ENCODE results near the gene GLO1.
A peak's percentile ranks its signal among the peaks of the same experiment; 100 is the strongest.

GLO1 gene

DNA sequence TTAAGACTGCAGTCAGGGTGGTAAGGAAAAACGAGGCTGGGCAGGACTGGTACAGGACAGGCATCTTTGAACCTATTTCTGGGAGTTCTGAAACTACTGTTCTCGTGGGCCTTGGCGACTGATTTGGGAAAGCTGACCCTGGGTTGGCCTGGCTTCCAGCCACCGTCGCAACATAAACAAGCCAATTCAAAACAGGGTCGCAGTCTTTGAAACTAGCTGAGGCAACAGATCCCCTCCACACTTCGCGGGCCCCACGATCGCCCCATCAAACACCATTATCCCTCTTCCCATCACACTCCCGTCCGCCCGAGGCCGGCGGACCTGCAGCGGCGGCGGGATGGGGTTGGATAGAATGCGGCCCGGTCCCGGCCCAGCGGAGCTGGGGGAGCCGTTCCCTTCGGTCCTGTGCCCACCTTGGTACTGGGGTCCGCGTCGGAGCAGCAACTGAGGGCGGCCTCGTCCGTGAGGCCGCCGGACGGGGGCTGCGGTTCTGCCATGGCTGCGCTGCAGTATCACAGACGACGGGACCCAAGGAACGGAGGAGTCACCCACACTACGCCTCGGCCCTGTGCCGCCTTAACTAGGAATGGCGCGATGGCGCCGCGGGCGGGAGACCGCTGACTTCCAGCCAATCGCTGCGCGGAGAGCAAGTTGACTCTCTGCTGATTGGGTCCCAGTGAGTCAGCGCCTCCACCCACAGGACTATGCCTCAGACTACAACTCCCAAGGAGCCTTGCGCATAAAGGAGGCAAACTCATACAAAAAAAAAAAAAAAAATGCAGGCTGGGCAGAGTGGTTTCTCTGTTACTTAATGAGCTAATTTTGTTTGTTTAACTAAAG is at the start of gene GLO1:
TSS of gene GLO1 (minus strand) at position 588 of the 840 bp plus-strand sequence. CDS start at position 497, 91 bp downstream.
- DNase-seq, result peak; percentile 98 to 99 (median 98)

DNA sequence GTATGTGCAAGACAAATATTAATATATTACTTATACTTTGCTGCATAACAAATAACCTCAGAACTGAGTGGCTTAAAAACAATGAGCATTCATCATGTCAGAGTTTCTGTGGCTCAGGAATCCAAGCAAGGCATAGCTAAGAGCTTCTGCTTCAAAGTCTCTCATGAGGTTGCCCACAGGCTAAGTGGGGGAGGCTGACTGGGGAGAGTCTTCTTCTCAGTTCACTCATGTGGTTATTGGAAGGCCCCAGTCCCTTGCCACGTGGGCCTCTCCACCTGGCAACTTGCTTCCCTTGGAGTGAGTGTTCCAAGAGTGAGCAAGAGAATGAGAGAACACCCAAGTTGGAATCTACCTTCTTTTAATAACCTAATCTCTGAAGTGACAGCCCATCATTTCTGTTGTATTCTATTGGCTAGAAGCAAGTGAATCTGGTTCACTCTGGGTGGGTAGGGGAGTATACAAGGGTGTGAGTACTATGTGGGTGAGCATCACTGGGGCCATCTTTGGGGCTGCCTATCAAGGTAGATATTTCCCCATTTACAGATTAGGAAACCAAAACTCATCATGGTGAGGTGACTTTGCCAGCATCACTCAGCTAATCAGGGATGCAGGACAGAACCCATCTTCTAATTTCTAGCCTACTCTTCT is 48.1 kb upstream of the GLO1 start:
- no peak for DNase-seq

DNA sequence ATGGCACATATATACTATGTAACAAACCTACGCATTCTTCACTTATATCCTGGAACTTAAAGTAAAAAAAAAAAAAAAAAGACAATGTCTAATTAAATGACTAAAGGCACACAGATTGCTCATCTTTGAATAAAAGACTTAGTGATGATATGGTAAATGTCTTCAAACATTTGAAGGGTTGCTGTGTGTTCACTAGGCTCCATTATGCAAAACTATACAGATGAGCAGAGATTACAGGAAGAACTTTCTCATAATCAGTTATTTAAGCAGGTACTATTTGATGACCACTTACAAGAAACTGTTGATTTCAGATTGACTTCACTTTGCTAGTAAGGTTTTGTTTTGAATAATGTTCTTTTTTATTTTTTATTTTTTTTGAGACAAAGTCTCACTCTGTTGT is 46.5 kb upstream of the GLO1 start:
- no peak for DNase-seq

DNA sequence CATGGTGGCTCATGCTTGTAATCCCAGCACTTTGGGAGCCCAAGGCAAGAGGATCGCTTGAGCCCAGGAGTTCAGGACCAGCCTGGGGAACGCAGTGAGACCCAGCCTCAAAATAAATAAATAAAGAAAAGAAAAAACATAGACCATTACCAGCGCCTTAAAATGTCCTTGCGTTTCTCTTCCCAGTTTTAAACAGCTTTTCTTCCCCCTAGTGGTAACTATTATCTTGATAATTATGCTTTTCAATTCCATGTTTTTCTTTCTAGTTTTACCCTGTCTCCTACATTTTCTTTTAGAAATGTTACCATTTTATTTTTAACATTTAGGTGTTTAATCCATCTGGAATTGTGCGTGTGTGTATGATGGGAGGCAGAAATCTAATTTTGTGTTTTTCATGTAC is 36.6 kb upstream of the GLO1 start:
- peak in 1 of 3 donors; percentile 15 for DNase-seq

DNA sequence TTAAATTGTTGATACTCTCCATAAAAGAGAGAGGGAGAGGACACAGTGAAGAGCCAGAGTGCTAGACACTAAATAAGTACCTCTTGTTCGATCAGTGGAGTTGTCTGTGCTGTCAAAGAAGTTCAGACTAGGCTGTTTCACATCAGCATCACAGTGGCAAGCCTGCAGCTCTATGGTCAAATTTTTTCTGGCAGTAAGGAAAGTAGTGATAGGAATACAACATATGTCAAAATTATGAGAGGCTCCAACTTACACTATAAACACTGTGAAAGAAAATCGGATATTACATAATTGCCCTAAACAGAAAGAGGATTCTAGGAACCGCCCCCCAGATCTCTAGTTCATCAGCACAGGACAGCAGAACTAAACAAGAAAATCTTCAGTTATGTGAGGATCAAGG is 35.3 kb upstream of the GLO1 start:
- DNase-seq, result no peak

DNA sequence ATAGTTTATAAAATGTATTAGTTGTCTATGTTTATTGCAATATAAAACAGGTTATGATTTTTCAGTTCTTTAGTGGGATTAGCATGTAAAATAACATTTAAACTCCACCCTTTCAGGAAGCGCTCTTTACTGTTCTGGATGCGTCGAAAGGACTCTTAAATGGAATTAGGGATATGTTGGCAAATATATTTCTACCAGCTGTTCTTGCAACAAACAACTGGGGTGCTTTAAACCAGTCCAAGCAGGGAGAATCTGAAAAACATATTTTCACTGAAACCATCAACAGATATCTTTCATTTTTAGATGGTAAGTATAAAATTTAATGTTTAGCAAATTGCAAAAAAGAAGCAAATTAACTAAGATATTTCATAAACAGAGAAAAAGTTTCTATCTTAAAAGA is 34.0 kb upstream of the GLO1 start:
- DNase-seq, result no peak

DNA sequence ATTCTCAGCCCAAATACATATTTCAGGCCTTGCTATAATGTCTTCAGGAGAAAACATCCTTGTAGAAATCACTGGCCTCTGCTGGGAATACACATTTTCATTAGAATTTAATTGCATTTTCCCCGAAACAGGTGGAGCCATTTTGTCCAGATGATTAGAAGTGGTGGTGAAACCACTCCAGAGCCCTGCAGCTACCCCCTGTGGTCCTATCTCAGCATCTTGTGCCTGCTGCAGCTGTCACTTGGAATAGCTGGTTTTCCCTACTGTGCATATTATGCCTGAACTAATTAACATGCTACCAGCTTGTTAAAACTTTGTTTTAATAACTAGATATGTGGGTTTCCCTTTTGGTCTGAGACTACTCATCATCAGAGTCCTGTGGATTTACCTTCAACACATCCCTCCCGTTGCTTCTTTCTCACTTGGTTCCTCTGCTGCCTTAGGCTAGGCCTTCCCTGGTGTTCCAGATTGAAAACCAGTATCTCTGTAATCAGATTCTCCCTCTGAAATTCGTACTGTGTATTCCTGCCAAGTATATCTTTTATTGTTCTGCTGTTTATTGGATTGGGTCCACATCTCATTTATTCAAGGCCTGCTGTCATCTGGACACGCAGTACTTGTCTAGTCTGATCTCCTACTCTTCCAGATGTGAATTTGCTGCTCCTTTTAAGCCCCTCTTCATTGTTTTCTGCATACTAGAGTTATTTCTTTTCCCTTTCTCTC is 27.4 kb upstream of the GLO1 start:
- no peak for DNase-seq

DNA sequence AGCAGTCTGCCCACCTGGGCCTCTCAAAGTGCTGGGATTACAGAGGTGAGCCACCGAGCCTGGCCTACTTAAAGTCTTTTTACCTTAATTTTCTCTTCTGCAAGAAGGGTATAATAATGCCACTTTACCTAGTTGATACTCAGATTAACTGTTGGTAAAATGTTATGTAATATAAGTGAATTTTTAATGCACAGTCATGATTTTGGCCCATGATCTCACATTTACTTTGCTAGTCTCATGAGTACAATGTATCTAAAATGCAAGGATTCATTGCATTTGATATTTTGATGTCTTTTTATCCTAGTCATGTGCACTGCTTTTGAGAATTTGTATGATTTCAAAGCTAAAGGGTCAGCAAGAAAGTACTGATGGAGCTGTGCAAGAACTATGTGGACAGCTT is 25.3 kb upstream of the GLO1 start:
- DNase-seq, result no peak

DNA sequence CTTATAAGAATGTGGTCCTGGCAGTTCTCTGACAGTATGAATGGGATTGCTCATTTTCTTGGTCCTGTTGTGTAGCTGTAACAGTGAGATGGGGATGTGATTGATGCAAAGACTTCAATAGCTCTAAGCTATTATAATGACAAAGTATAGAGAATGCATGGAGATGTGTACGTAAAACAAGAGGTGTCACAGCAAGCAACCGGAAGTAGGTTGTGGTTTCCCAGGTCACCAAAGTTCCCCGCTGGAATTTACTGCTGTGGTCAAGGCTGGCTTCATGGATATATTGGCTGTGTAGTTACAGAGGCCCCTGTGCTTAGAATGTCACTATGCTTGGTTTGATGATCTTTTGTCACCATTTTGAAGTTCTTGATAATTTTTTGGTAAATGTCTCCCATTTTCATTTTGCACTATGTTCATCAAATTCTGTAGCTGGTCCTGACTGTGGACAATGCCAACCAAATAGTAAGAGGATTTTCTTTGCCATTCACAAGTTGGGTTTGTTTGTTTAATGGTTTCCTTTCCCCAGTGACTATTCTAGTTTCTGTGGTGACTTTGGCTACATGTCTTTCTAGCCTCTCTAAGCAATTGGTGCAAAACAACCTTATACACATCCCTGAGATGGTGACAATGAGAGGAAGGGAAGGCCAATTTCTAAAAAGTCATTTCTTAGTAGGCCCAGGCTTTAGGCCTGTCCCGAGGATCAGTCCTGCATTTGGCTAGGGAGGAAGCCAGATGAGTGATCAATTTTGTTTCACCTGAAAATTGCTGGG is 22.7 kb upstream of the GLO1 start:
- DNase-seq, result no peak

DNA sequence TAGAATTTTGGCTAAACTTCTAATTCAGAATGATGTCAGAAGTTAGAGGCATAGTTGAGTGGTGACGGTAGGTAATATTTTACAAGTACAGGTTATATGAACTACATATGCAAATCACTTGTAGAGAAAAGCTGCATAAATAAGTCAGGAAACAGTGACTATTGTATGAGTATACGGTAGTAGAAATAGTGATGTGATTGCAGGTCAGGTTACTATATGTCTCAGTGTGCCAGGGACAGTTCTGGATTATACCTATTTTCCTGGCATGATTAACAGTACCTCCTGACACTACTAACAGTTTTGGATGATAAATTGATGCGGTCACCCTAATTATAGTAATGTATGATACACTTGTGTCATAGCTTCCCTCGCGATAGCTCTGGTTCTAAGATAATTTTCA is 21.4 kb upstream of the GLO1 start:
- DNase-seq, result no peak

DNA sequence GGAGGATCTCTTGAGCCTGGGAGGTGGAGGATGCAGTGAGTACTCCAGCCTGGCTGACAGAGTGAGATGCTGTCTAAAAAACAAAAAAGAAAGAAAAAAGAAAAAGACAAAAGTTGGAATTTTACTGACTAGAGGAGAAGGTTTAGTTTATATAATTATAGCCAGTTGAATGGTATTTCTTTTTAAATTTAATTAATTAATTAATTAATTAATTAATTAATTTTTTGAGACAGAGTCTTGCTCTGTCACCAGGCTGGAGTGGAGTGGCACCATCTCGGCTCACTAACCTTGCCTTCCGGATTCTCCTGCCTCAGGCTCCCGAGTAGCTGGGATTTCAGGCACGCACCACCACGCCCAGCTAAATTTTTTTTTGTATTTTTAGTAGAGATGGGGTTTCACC is 20.8 kb upstream of the GLO1 start:
- no peak for DNase-seq

DNA sequence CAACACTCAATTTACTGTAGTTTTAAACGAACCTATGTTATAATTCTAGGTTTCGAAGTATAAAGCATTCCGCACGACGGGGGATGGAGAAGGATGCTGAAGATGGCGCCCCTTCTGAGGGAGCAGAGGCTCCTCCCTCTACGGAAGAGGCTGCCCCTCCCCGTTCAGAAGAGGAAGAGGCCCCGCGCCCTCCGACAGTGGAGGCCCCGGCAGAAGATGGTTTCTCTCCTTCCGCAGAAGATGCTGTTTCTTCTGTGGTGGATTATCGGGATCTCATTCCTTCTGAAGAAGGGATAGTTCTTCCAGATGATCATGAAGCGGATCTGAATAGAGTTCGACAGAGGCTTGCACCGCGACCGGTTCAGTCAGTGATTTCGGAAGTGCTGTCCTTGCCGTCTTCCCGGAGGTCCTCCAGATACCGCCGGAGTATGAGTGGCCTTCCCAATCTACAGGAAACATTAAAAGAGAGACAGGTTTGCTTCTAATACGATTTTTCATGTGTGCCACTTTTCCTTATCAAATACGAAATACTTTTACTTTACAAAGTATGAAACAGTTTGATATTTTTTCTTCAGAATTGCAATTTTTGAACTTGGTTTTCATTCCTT is 19.9 kb upstream of the GLO1 start:
- no peak for DNase-seq

DNA sequence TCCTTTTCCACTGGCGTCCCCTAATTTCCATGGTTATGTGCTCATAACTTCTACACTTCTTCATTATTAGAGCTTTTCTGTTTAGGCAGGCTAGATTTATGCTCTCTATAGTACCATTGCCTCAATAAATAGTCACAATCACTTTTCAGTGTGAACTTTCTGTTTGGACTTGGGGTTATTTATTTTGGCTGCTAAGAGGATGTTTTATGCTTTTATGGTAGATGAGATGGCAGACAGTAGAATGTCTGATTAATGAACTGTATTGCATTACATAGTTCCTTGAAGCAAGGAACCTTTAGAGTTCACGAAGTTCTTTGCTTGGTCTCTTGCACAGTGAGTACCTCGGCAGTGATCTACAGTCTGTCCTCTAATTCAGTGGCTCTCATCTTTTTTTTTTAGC is 19.1 kb upstream of the GLO1 start:
- no peak for DNase-seq

DNA sequence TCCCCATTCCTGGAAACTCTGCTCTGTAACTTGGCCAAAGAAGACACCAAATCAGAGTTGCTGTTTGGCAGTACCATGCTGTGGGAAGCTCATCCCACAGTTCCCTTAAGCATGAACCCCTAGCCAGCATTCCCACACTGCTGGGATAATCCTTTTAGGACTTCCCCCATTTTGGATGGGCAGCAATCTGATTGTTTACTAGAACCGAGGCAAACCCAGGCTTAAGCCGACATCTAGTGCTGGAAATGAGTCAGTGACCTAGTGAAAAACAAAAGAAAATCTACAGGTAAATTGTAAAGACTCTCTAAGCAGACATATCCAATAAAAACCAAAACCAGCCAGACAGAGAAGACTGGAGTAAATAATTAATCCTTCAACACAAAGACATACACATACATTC is 17.4 kb upstream of the GLO1 start:
- DNase-seq, result no peak

DNA sequence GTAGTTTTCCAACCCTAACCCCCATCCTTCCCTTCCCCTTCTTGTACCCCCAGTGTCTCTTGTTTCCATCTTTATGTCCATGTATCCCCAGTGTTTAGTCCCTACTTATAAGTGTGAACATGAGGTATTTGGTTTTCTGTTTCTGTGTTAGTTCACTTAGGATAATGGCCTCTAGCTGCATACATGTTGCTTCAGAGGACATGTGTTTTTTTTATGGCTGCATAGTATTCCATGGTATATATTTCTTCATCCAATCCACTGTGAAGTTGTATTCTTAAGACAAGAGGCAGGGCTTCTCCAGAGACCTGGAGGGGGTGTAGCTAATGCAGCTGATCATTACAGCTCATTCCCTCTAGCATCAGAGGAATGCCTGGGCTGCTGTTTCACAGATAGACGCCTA is 16.4 kb upstream of the GLO1 start:
- no peak for DNase-seq

DNA sequence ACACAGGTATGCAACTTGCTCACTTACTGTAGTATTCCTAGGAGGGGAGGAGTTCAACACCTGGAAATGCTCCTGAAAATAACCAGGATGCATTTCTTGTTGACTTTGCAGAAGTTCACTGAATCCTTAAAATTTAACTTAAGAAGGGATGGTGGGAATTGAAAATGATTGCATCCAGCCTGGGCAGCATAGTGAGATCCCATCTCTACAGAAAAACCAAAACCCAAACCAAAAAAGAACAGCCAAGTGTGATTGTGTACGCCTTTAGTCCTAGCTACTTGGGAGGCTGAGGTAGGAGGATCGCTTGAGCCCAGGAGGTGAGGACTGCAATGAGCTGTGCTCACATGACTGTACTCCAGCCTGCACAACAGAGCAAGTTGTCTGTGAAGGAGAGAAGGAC is 13.9 kb upstream of the GLO1 start:
- no peak for DNase-seq

DNA sequence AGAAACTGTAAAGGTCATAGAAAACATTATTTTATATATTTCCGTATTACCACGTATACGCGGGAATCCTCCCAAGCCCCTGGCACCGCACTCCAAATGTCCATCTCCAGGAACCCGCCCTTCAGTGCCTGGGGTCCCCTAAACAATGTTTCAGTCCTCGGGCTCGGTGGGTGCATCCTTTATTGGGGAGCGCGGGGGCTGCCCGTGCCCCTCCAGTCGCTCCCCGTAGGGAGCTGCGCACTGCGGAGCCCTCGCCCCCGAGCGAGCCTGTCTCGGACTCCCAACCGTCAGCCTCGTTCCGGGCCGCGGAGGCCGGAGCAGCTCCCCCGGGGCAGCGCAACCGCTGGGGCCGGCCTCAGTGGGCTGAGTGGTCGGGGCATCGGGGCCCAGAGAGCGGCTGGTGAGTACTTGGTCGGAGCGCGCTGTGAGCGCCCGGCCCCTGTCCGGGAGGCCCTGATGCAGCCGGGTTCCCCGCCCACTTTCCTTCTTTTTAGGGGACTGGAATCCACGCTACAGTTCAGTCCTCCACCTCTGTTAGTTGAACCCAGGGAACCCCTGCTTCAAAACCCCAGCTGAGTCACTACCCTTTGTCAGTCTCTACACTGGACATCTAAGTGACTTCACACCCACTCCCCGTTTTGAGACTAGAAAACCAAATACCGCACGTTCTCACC is 12.2 kb upstream of the GLO1 start, which contains the start of gene DNAH8:
TSS of gene DNAH8 (plus strand) at position 296 of the 674 bp plus-strand sequence. CDS start 7,499 bp downstream, outside the sequence.
- DNase-seq, result peak; percentile 56 to 65 (median 65)

DNA sequence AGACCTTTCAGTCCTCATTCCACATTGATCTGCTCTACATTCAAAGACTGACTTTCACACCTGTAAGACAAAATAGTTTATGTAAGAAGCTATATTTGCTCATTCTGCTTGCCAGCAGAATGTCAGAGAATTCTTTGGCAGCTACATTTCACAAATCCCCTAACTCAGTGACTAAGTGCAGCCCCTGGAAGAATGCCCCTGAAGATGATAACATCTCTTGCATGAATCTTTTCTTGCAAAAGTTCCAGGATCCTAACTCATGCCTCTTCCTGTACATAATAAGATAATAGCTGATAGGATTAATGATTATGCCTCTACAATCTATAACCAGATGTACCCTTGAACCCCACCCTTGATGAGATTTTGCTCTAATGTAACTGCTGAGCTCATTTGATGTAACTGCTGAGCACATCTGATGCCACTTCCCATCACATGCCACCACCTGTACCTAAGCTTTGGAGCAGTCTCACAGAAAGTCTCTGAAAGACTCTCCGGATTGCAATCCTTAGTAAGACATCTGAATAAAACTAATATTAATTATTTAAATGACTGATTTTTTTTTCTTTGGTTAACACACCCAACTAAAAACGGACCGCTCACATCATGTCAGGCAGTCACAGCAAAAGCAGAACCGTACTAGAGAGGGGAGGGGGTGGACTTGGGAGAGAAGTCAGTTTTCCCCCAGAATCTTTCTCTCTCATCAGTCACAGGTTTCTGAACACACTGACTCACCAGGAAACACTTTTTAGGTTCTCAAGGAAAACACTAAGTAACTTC is 11.5 kb upstream of the GLO1 start:
- DNase-seq, result peak; percentile 64 to 73 (median 73)

DNA sequence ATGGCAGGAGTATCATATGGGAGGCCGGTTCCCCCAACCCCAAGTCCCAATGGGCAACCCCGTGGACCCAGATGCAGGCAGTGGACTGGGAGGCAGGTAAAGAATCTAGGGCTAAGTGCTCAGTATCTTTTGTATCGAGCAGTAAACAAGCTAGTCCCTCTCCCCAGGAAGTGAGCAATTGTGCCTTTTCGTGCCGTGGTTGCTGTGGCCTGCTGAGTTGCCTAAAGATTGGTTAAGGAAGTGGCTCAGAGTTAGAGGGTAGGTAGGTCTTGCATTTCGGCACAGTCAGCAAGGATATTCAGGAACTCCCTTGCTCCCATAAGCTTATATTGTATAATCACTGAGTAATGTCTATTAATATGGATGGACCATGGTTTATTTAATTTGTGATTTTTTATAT is 10.9 kb upstream of the GLO1 start:
- DNase-seq, result peak; percentile 36 to 62 (median 56)

DNA sequence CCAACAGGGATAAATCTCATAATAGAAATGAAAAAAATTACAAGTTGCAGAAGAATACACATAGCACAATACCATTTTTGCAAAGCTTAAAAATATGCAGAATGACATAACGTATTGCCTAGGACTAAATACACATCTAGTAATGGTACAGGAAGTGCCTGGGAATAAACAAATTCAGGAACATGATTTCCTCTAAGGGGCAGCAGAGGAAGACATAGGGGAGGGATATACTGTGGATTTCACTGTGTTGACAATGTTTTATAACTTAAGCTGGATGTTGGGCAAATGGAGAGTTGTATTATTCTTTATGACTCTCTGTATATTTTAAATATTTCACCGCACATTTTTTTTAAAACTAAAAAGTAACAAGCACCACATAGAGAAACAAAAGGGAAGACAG is 5.6 kb upstream of the GLO1 start:
- no peak for DNase-seq

DNA sequence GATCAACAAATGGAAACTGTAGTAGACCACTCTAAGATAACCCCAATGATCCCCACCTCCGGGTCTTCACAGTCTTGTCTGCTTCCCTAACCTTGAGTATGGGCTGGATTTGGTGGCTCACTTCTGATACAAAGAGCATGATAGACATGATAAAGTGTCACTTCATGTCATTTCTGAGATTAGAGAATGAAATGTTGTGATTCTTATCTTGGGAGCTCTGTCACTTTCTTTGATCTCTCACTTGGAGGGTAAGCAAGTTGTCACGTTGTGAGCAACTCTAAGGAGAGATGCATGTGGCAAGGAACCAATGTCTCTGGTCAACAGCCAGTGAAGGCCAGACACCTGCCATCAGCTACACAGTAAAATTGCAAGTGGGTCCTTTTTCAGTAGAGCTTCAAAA is 3.0 kb upstream of the GLO1 start:
- no peak for DNase-seq

Data from suppressor macrophage treated with lipopolysaccharide for 1 hour (primary cell).